HL-60 (cell line): Measurements from ENCODE around the gene VPREB3.

Source experiments
- CTCF ChIP-seq: IDR thresholded peaks from one replicate; pipeline ENCODE4 v1.5.1; 2011; ENCODE audit warnings: low read length, control low read depth, inconsistent platforms; ENCODE audit not compliant: insufficient read depth
- POLR2AphosphoS5 ChIP-seq: IDR thresholded peaks from 2 replicates; pipeline ENCODE4 v1.6.1; 2012; ENCODE audit warnings: low read depth
- REST ChIP-seq: IDR thresholded peaks from 2 replicates; pipeline ENCODE4 v1.6.1; 2012; ENCODE audit warnings: low read depth; ENCODE audit not compliant: insufficient replicate concordance
- SPI1 ChIP-seq: IDR thresholded peaks from 2 replicates; pipeline ENCODE4 v1.6.1; 2012; ENCODE audit warnings: low read depth, mild to moderate bottlenecking, borderline replicate concordance

- no peak for TF ChIP-seq CTCF
- no peak for TF ChIP-seq REST
- no peak for TF ChIP-seq POLR2AphosphoS5
- TF ChIP-seq SPI1: no peak
Observed at GRCh38 chr22:23781065-23781464, 26.8 kb upstream of the VPREB3 start.
